ENCODE measurements around the gene CACNG1.

GRCh38 chr17:67066717-67067116 is 22.4 kb downstream of the CACNG1 start:
- no peak for TF ChIP-seq CTCF (conservative IDR thresholded peaks at IDR 0.05; ENCODE audit: low read depth, low read length)
- no peak for TF ChIP-seq EZH2 (IDR thresholded peaks at IDR 0.05; ENCODE audit: borderline replicate concordance, low read depth, low read length, poor library complexity, severe bottlenecking)
